GM12865 (cell line): ENCODE results near the gene MED13L.

ENCODE experiments used
- DNase-seq: peaks from one replicate; pipeline ENCODE4 v3.0.0; 2010; ENCODE audit warnings: low read depth
- H3K4me3 ChIP-seq: 2 replicates; pipeline ENCODE4 v1.5.1; 2011; ENCODE audit warnings: mild to moderate bottlenecking, low read depth, low read length, control low read depth
- TF ChIP-seq, protein P1 (sequence below): IDR thresholded peaks from 2 replicates; pipeline ENCODE4 v1.5.1; 2011; ENCODE audit warnings: low read length, control low read depth, low read depth, inconsistent platforms; ENCODE audit not compliant: insufficient read depth; ENCODE audit errors: missing control alignments

The MED13L gene

GRCh38 chr12:116145451-116145850 lies 132.0 kb downstream of the MED13L start:
- H3K4me3 ChIP-seq: no peak overlapping the region
- no peak for DNase-seq
- TF ChIP-seq, protein P1, sequence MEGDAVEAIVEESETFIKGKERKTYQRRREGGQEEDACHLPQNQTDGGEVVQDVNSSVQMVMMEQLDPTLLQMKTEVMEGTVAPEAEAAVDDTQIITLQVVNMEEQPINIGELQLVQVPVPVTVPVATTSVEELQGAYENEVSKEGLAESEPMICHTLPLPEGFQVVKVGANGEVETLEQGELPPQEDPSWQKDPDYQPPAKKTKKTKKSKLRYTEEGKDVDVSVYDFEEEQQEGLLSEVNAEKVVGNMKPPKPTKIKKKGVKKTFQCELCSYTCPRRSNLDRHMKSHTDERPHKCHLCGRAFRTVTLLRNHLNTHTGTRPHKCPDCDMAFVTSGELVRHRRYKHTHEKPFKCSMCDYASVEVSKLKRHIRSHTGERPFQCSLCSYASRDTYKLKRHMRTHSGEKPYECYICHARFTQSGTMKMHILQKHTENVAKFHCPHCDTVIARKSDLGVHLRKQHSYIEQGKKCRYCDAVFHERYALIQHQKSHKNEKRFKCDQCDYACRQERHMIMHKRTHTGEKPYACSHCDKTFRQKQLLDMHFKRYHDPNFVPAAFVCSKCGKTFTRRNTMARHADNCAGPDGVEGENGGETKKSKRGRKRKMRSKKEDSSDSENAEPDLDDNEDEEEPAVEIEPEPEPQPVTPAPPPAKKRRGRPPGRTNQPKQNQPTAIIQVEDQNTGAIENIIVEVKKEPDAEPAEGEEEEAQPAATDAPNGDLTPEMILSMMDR: no peak

DNA sequence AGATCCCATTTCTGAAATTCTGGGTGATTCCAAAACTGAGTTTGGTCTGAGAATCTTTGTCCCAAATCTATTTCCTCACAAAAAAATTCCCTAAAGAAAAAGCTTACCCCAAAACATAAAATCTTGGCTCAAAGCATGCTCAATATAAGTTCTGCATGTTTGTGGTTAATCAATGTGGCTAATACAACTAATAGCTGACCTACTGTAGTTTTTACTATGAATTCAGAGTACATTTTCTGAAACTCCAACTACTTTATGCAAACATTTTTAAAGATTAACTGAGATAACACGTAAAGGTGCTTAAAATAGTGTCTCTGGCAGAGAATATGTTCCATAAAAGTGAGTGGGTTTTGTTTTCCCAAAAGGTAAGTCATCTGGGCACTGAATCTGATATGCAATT lies 133.1 kb downstream of the MED13L start:
- TF ChIP-seq, protein P1: no peak
- DNase-seq: no peak
- no peak overlapping the region for H3K4me3 ChIP-seq

- DNase-seq: no peak
- TF ChIP-seq, protein P1: no peak
- H3K4me3 ChIP-seq: no peak overlapping the region
Observed at GRCh38 chr12:116143909-116144308, 133.6 kb downstream of the MED13L start.

- peak; percentile 14 for DNase-seq
- no peak overlapping the region for H3K4me3 ChIP-seq
- TF ChIP-seq, protein P1: no peak
Observed at GRCh38 chr12:116142936-116143898, 134.3 kb downstream of the MED13L start.

- DNase-seq: no peak
- no peak overlapping the region for H3K4me3 ChIP-seq
- TF ChIP-seq, protein P1: no peak
Observed at GRCh38 chr12:116141833-116142162, 135.7 kb downstream of the MED13L start.

- H3K4me3 ChIP-seq: no peak overlapping the region
- TF ChIP-seq, protein P1: peak; percentile 8
- DNase-seq: no peak
Observed at GRCh38 chr12:116141110-116141832, 136.2 kb downstream of the MED13L start.

DNA sequence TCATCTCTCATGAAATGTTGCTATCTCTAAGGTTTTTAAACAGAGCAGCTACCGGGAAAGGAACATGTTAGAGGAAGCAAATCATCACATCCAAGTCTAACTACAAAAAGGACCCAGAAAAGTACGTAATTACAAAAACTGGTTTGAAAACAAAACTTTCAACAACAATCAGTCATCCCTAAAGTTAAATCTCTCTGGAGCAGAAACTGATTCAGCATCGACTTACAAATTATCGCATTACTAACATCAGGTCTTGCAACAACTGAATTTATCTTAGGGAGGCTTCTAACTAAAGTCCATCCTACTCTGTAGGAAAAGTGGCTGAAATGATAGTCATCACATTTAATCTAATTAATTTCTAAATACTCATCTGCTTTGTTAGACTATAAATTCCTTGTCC lies 137.0 kb downstream of the MED13L start:
- TF ChIP-seq, protein P1: no peak
- H3K4me3 ChIP-seq: no peak overlapping the region
- no peak for DNase-seq
